Measurements from ENCODE around the gene COG1. TPM values are rescaled to one million over a fixed set of nuclear protein-coding genes. Genes with fewer than 3 reads are reported as not detected.
A peak's percentile ranks its signal among the peaks of the same experiment; 100 is the strongest.

Gene COG1
- total RNA-seq, 1 experiment from 2014 or later: 26.5 TPM

GRCh38 chr17:73250851-73251640, 58.2 kb downstream of the COG1 start:
- Histone ChIP-seq H3K4me2 (ENCODE audit: insufficient read depth, insufficient read length, low read length) (no peak overlapping the region), H4K91ac (ENCODE audit: insufficient read length, low read depth, low read length) (no peak overlapping the region), H2BK12ac (ENCODE audit: insufficient read length, low read depth, low read length) (no peak overlapping the region), H2BK15ac (ENCODE audit: low read depth, low read length) (no peak overlapping the region), H2AK5ac (ENCODE audit: insufficient read length, low read length) (no peak overlapping the region), H2BK20ac (ENCODE audit: low read depth, low read length, poor library complexity, severe bottlenecking) (no peak overlapping the region), H4K5ac (ENCODE audit: insufficient read length, low read depth, low read length) (no peak overlapping the region), H3K4ac (ENCODE audit: low read depth, low read length) (no peak overlapping the region), H3T11ph (ENCODE audit: low read length) (no peak overlapping the region), H4K8ac (replicated peaks; ENCODE audit: insufficient read length, low read depth, low read length) (no peak overlapping the region), H3K79me2 (ENCODE audit: insufficient read depth, low read length) (no peaks in the 10 kb centered on the region), H2AFZ (ENCODE audit: low read length) (no peak overlapping the region), H3K18ac (ENCODE audit: insufficient read length, low read depth, low read length) (no peak overlapping the region), H3K79me1 (ENCODE audit: insufficient read depth, low read depth, low read length, poor library complexity, severe bottlenecking) (no peaks in the 10 kb centered on the region), H3K23me2 (ENCODE audit: insufficient read length, low read depth, low read length, poor library complexity, severe bottlenecking) (no peaks in the 10 kb centered on the region), H3K27me3 (ENCODE audit: insufficient read depth, low read length) (no peaks in the 10 kb centered on the region), H3K27ac (ENCODE audit: insufficient read length, low read depth, low read length) (no peak overlapping the region), H3K9ac (ENCODE audit: extremely low read depth, insufficient read length, low read length) (no peak overlapping the region), H3K23ac (ENCODE audit: insufficient read length, low read depth, low read length) (no peak overlapping the region), H2BK120ac (ENCODE audit: low read depth, low read length, poor library complexity, severe bottlenecking) (no peak overlapping the region), H3K56ac (ENCODE audit: insufficient read length, low read depth, low read length) (no peak overlapping the region), H2BK5ac (ENCODE audit: insufficient read length, low read length) (no peak overlapping the region), H3K4me1 (ENCODE audit: insufficient read depth, low read length) (no peaks in the 10 kb centered on the region), H3K14ac (ENCODE audit: insufficient read depth, low read length) (no peak overlapping the region), H3K9me3 (ENCODE audit: control insufficient read depth, low read depth, low read length) (no peaks in the 10 kb centered on the region), H4K20me1 (ENCODE audit: control insufficient read depth, insufficient read depth, insufficient read length) (no peaks in the 10 kb centered on the region)
- Mint-ChIP-seq H3K4me3 (no peak overlapping the region), H3K27ac (peak overlapping the region in 2 of 3 experiments; percentile 44 to 46; a peak in 3 of 7 replicates), H3K4me1 (peaks cover 21 to 27% of the 10 kb centered on the region in 2 experiments), H3K9me3 (no peaks in the 10 kb centered on the region), H3K36me3 (ENCODE audit: insufficient read depth in 1 of 3, low read depth in 3 of 3) (peaks cover 0 to 11% (median 5%) of the 10 kb centered on the region in 3 experiments; a peak in 4 of 7 replicates), H3K27me3 (ENCODE audit: low read depth) (peaks cover 8% of the 10 kb centered on the region)
- TF ChIP-seq CTCF (conservative IDR thresholded peaks at IDR 0.05): no peak
- no peak for DNase-seq
- WGBS (ENCODE audit: extremely low coverage, insufficient read length, low lambda C conversion rate): no CpG with 5 or more reads among the region's 10 CpGs
